ENCODE results near the gene ITGAV. TPM values are rescaled to one million over a fixed set of nuclear protein-coding genes. Genes with fewer than 3 reads are reported as not detected.

Gene ITGAV
- total RNA-seq, 1 experiment from 2014 or later, result 118 TPM

DNA sequence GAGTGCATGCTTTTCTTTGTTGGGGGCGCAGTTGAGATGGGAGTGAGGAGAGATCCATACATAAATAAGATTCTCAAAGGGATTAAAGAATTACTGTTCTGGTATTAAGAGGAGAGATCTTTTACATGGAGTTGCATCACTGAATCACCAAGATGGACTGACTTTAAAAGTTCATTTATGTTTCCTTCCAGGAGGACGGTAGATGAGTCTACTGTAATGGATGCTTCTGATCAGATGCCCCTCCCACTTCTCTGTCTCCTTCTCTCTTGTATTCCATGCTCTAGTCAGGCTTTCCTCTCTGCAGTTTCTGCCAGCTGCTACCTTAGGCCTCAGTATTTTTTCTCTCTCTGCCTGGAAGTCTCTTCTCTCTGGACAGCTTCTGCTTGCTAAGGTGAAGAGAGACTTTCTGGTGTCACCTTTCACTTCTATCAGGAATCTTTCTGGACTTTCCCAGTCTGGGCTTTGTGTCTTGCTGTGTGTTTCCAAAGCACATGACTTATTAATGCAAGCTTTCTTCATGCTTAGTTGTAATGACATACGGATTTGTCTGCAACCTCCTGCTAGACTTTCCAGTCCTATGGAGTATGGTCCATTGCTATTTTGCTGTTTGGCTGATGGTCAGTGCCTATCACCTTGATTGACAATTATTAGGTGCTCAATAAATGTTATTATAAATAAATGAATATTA, 127.6 kb downstream of the ITGAV start:
- DNase-seq (ENCODE audit: low read depth), result no peak

DNA sequence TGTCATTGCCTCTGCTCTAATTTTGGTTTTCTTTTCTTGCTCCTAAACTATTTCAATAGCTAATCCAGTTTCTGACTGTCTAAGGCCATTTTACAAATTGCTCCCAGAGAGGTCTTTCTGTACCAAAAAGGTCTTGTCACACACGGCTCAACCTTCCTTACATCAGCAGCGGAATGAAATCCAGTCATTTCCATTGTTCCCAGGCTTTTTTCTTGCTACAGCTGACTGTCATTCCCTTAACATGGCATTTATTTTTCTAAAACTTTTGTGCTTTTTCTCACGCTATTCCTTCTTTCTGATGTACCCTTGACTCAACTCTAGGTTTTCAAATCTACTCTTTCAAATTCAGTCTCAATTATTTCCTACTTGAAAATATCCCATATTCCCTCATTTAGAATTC, 128.3 kb downstream of the ITGAV start:
- no peak for DNase-seq (ENCODE audit: low read depth)

DNA sequence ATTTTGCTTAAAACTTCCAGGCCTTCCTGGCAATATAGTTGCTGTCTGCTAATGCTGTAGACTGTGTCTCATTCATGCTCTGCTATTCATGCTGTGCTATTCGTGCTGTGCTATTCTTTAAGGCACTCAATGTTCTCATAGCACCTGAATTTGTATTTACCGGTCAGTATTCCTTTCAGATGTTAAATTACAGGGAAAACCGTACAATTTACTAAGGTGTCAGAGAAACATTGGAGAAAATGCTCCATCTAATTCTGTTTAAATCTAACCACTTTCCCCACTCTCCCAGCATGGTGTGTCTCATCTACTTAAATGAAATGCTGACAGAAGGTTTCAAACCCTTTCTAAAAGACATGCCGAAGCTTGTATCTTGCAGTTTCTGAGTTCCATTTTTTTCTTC, 129.0 kb downstream of the ITGAV start:
- no peak for DNase-seq (ENCODE audit: low read depth)

DNA sequence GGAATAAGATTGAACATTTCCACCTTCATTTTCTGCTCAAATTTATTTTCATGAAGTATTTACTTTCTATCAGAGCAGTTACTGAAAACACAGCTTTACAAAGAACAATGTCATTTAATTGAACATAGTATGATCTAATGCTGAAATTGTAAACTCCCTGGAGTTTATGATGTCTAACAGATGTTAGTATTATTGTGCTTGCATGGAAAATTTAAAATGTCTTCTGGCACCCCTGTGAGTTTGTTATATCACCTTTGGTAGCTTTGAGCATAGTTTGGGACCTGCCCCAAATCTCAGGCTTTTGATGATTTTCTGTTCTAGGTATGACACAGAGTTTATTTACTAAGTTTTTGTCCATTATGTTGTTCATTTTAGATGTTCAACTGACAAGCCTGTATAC, 132.1 kb downstream of the ITGAV start:
- DNase-seq (ENCODE audit: low read depth), result no peak

DNA sequence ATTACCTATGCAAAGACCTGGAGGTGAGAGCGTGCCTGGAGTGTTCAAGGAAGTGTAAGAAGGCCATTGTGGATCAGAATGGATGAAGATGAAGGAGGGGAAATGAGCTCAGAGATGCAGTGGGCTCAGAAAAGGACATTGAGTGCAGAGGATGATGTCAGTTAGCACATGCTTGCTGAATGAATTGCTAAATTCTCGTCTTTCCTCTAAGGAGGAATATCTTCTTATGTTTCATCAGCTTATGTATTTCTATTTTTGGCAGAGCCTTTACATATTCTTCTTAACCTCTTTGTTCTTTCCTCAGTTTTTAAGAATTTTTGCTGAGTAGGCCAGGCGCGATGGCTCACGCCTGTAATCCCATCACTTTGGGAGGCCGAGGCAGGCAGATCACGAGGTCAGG, 134.9 kb downstream of the ITGAV start:
- no peak for DNase-seq (ENCODE audit: low read depth)

DNA sequence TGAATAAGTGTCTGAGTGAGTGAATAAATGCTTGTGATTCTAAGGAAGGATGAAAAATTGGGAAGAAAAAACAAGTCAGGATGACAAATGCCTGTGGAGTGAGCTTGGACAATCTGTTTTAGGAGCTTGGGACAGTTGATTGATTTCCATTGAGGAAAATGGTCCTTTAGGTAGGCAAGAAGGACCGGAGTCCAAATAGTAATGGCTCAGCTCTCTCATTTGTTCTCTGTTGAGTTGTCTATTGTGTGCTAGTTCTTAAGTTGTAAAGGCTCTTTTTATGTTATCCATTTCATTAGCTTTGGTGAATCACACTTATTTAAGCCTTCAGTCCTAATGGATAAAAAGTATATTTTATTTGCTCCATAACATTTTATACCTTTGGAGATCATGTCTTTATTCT, 135.9 kb downstream of the ITGAV start:
- no peak for DNase-seq (ENCODE audit: low read depth)

DNA sequence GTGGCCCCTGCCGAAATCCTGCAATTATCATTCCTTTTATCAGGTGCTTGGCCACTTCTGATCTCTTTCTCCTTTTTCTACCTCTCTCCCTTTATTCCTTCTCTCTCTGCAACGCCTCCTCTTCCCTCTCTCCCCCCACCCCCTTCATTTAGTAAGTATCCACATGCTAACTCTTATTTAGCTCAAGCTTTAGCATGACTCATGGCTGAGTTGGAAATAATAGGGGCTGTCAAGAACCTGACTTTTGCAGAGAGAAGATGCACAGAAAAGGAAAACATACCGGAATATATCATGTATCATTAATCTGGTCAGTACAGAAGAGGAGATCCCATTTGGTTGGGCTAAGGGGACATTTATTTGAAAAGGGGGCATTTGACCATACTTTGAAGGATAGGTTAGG, 137.1 kb downstream of the ITGAV start:
- no peak for DNase-seq (ENCODE audit: low read depth)

DNA sequence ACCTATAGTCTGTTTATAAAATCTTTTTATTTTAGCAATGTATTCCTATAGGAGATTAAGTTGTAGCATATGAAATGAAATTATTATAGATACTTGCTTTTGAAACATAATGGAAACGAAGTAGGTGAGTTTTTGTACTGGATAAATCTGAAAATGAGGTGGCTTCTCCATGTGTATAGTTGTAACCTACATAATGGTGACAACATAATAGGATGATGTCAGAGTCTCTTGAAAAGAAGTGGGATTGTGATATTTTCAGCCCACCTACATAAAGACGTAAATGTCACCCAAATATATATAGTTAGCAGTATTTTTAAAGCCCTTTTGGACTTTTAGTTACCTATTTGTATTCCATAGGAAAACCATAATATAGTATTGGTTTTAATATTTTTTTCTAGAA, 138.8 kb downstream of the ITGAV start:
- DNase-seq (ENCODE audit: low read depth), result no peak

Other genes with a start within 250 kb of the ITGAV start
- 104 and 139 TPM in 2 replicates for gene ZC3H15, start 103.8 kb upstream of the ITGAV start, total RNA-seq (2014; rRNA removed; shearing (Covaris generic))
- 2.0 and 3.1 TPM in 2 replicates for gene FAM171B, start 104.0 kb downstream of the ITGAV start, total RNA-seq (2014; rRNA removed; shearing (Covaris generic))